RWPE1 (cell line): ENCODE results near the gene CCBE1.
A peak's percentile ranks its signal among the peaks of the same experiment; 100 is the strongest.

ENCODE experiments used
- CTCF ChIA-PET: fragments of 350-600 bp; sonication (Branson Sonifier 250); formaldehyde crosslinking; extraction: SDS; loops from one replicate; lab custom pipeline; 2021; lab: Yijun Ruan, JAX
- POLR2A ChIA-PET: fragments of 400-600 bp; formaldehyde crosslinking; extraction: SDS; loops from one replicate; lab custom pipeline; 2020; ENCODE audit warnings: antibody characterized with exemption; ENCODE audit not compliant: low non-redundant PET; lab: Yijun Ruan, JAX
- DNase-seq: peaks from one replicate; pipeline ENCODE4 v3.0.0; 2012; ENCODE audit warnings: low spot score
- H3K27ac ChIP-seq: fragments of 450-650 bp; 2 replicates; pipeline ENCODE4 v1.5.1; 2017
- TF ChIP-seq, protein P1 (sequence below): fragments of 450-650 bp; conservative IDR thresholded peaks from 2 replicates; pipeline ENCODE4 v1.5.1; 2017; ENCODE audit warnings: low read depth, mild to moderate bottlenecking

The CCBE1 gene

DNA sequence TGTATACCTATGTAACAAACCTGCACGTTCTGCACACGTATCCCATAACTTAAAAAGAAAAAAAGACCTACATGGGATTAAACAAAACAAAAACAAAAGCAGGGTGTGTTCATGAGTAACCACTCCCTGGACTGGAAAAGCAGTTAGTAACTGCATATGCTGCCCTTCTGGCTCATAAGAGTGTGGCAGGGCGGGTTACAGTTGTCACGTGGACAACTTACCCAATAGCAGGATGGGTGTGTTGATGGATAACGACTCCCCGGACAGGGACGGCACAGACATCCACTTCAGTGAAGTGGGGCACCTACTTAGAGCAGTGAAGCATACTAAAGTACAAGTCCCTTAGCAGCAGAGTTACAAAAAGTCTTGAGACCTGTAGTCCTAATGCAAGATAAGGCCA lies 136.7 kb downstream of the CCBE1 start:
- ChIA-PET POLR2A (no interaction called here), CTCF (no interaction called here)
- no peak for DNase-seq
- H3K27ac ChIP-seq, result no peak overlapping the region
- TF ChIP-seq, protein P1, sequence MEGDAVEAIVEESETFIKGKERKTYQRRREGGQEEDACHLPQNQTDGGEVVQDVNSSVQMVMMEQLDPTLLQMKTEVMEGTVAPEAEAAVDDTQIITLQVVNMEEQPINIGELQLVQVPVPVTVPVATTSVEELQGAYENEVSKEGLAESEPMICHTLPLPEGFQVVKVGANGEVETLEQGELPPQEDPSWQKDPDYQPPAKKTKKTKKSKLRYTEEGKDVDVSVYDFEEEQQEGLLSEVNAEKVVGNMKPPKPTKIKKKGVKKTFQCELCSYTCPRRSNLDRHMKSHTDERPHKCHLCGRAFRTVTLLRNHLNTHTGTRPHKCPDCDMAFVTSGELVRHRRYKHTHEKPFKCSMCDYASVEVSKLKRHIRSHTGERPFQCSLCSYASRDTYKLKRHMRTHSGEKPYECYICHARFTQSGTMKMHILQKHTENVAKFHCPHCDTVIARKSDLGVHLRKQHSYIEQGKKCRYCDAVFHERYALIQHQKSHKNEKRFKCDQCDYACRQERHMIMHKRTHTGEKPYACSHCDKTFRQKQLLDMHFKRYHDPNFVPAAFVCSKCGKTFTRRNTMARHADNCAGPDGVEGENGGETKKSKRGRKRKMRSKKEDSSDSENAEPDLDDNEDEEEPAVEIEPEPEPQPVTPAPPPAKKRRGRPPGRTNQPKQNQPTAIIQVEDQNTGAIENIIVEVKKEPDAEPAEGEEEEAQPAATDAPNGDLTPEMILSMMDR, result no peak

DNA sequence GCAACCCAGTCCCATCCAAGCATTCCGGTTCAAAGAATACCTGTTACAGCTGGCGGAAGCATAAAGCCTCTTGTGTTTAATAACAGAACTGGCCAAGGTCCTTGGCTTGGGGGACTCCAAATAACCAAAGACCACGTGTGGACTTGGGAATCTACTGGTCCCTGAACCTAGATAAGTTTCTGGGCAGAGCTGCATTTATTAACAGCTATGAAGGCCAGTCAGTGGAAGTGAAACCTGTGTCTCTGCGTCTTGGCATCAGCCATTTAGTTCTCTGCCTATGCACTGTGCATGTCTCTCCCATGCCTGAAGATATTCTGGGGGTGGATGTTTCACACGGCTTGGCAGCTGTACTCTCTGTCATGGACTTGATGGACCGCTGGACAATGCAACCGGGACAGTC lies 137.7 kb downstream of the CCBE1 start:
- TF ChIP-seq, protein P1, result no peak
- no peak overlapping the region for H3K27ac ChIP-seq
- CTCF ChIA-PET, result no interaction called here
- DNase-seq, result no peak
- POLR2A ChIA-PET, result no interaction called here

DNA sequence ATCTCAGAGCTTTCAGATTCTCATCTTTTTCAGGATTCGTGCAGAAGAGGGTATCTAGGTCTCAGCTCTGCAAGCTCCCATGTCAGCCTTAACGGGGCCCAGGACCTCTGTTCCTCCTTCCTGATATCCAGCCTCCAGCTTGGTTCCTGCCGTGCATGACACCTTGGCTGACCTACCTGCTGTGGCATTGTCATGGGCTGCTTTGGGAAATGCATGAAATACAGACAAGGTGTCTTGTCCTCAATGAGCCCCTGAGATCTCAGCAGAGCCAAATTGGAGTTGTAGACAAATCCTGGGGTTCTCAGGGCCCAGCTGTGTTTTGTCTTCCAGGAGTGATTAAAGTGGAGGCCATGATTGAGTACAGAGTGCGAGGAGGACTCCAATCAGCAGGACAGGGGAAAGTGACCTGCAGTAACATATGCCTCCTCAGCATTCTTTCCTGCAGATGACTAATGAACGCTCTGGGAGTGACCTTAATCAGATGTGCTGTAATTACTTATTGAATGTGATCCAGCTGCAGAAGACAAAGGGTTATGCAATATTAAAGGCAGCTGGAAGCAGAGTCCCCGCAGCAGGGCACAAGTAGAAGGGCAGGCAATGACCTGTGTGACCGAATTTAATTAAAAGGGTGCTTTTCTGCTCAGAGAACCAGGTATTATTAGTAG lies 141.1 kb downstream of the CCBE1 start:
- DNase-seq, result peak; percentile 41
- ChIA-PET POLR2A (no interaction called here), CTCF (interaction anchor here (0.6 to 0.7 kb wide), 2 partner anchors 84 to 626 kb away, joined by 4 to 5 read pairs; no protein-coding TSS in a partner anchor)
- H3K27ac ChIP-seq, result no peak overlapping the region
- TF ChIP-seq, protein P1, result no peak

DNA sequence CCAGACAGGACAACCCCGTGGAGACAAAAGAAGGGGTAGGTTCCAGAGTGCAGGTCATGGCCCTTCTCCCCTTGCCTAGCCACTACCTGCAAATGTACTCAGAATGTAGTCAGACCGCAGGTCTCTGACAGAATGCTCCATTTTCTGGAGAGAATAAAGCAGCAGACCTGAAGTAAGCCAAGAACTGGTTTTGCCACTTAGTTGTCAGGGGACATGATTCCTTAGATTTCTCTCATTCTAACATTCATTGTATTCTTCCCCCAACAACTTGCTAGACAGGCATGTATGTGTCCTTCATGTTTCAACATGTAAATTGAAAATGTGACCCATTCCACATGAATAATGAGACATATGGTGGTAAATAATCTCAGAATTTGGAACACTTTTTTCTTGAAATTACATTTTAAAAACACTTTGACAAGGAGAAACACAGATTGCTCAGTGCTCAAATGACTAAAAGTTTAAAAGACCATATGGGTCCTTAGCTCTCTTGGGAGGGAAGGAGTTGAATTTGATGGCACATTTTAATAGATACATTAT lies 142.4 kb downstream of the CCBE1 start:
- ChIA-PET CTCF (no interaction called here), POLR2A (no interaction called here)
- H3K27ac ChIP-seq, result no peak overlapping the region
- peak; percentile 8 for DNase-seq
- TF ChIP-seq, protein P1, result no peak

DNA sequence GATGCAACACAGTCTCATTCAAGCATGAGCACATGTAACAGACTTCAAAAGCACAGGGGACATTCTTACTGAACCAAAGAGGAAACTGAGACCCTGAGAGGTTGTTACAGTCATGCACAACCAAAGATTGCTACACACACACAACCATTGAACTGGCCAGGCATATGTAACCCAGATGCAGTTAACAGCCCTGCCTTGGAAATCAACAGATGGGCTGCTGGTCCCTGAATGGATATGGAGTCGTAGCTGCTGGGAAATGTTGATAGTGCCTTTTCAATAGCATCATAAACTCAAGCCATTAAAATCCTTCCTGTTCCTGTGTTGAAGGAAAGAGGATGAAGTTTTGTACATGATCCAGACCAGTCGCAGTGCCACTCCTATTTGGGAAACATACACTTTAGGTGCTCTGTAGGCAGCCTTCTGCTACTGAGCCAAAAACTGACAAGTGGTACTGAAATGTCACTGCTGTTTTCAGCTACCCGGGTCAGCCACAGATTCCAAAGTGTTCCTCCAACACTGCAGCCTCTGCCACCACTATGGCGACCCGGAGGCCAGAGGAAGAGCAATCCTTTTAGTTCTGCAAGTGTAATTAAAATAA lies 143.9 kb downstream of the CCBE1 start:
- ChIA-PET POLR2A (no interaction called here), CTCF (no interaction called here)
- TF ChIP-seq, protein P1, result no peak
- no peak overlapping the region for H3K27ac ChIP-seq
- no peak for DNase-seq

DNA sequence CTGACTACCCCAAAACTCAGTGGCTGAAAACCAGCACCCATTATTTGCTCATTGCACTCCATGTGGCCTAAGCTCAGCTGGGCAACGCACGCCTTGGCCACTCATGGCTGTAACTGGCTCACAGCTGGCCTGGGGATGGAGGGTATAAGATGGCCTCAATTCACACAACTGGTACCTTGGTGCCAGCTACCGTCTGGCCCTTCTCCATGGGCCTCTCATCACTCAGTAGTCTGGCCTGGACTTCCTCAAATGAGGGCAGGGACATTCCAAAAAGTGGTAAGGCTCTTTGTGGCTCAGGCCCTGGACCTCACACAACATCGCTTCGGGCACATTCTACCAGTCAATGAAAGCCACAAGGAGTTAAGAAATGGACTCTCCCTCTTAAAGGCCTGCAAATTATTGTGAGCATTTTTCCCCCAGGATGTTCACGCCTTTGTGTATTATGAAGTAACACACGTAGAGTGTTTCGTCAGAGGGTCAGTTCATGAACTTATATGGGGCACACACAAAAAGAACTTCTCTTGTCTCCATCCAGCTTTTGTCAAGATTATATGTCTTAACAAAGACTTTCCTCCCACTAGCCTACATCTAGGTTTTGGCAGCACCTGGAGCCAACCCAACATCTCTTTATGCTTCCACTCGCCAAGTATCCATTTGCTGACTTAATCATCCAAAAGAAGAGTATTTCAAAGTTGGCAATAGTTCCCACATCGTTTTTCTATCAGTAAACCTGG lies 145.2 kb downstream of the CCBE1 start:
- no peak for DNase-seq
- ChIA-PET CTCF (no interaction called here), POLR2A (no interaction called here)
- H3K27ac ChIP-seq, result no peak overlapping the region
- TF ChIP-seq, protein P1, result no peak
